PC-9 (cell line): ENCODE measurements around the gene MACROD2. TPM values are rescaled to one million over a fixed set of nuclear protein-coding genes. Genes with fewer than 3 reads are reported as not detected.

Experiments
- BruUV-seq: library from RNA; stranded (reverse); fragments of 400-500 nt; replicated peaks from 2 replicates; lab custom pipeline; 2021; lab: Mats Ljungman, UMichigan
- CTCF ChIA-PET: fragments of 300-600 bp; sonication (Branson Sonifier 250); formaldehyde crosslinking; loops from one replicate; lab custom pipeline; 2022; ENCODE audit warnings: antibody characterized with exemption; lab: Charles Lee
- POLR2A ChIA-PET: fragments of 300-600 bp; sonication (Branson Sonifier 250); formaldehyde crosslinking; loops from one replicate; lab custom pipeline; 2022; ENCODE audit warnings: antibody characterized with exemption; ENCODE audit not compliant: unreplicated experiment; lab: Charles Lee
- DNase-seq, 2 experiments: peaks; one replicate each; pipeline versions ENCODE4 v3.0.0 to v3.0.0-alpha.2; 2015 to 2022; ENCODE audit warnings: mixed read lengths in 1 of 2
- H2AFZ ChIP-seq: fragments of 200-600 bp; sonication (generic); 2 replicates; pipeline ENCODE4 v1.8.1; 2017; ENCODE audit warnings: antibody characterized with exemption
- H3F3A ChIP-seq: fragments of 200-600 bp; sonication (generic); 2 replicates; pipeline ENCODE4 v1.8.1; 2017; ENCODE audit warnings: antibody characterized with exemption, mild to moderate bottlenecking, low read depth; ENCODE audit not compliant: insufficient read depth
- H3K27ac ChIP-seq: fragments of 200-600 bp; sonication (generic); 2 replicates; pipeline ENCODE4 v1.6.1; 2016; ENCODE audit warnings: mixed run types
- H3K27me3 ChIP-seq: fragments of 200-600 bp; sonication (generic); 2 replicates; pipeline ENCODE4 v1.6.1; 2016; ENCODE audit warnings: low read depth, mixed run types; ENCODE audit not compliant: insufficient read depth
- H3K36me3 ChIP-seq: fragments of 200-600 bp; sonication (generic); 2 replicates; pipeline ENCODE4 v1.6.1; 2016; ENCODE audit warnings: low read depth, mixed run types
- H3K4me1 ChIP-seq: fragments of 200-600 bp; sonication (generic); replicated peaks from 2 replicates; pipeline ENCODE4 v1.6.1; 2016; ENCODE audit warnings: mixed run types; ENCODE audit not compliant: insufficient read depth
- H3K4me2 ChIP-seq: fragments of 200-600 bp; sonication (generic); 2 replicates; pipeline ENCODE4 v1.6.1; 2017; ENCODE audit warnings: mixed run types
- H3K4me3 ChIP-seq: fragments of 200-600 bp; sonication (generic); 2 replicates; pipeline ENCODE4 v1.6.1; 2016; ENCODE audit warnings: mixed run types
- H3K79me2 ChIP-seq: fragments of 200-600 bp; sonication (generic); 2 replicates; pipeline ENCODE4 v1.6.1; 2017; ENCODE audit warnings: low read depth, mixed run types
- H3K9me2 ChIP-seq: fragments of 200-600 bp; sonication (generic); 2 replicates; pipeline ENCODE4 v1.8.1; 2017; ENCODE audit warnings: mild to moderate bottlenecking; ENCODE audit not compliant: insufficient read depth
- H3K9me3 ChIP-seq: fragments of 200-600 bp; sonication (generic); 2 replicates; pipeline ENCODE4 v1.8.1; 2016; ENCODE audit warnings: low read depth; ENCODE audit not compliant: insufficient read depth
- H4K20me1 ChIP-seq: fragments of 200-600 bp; sonication (generic); 2 replicates; pipeline ENCODE4 v1.8.1; 2017; ENCODE audit not compliant: insufficient read depth
- CTCF ChIP-seq: fragments of 200-600 bp; sonication (generic); conservative IDR thresholded peaks from 2 replicates; pipeline ENCODE4 v1.6.1; 2017; ENCODE audit warnings: mixed run types, antibody characterized with exemption, mild to moderate bottlenecking, moderate library complexity
- EZH2 ChIP-seq: fragments of 200-600 bp; sonication (generic); IDR thresholded peaks from 2 replicates; pipeline ENCODE4 v1.8.0; 2017; ENCODE audit warnings: antibody characterized with exemption, low read depth
- intact Hi-C: fragments of 100-400 bp; cut with micrococcal nuclease; formaldehyde crosslinking; loops from one replicate; pipeline ENCODE4 v1.10.0; 2022; ENCODE audit not compliant: unreplicated experiment
- total RNA-seq: library from RNA; stranded (reverse); gene quantifications from 2 replicates; pipeline ENCODE4 v1.2.3, GENCODE V29; 2021

Gene MACROD2
- total RNA-seq, 1 experiment from 2014 or later, result 11.4 TPM

- Histone ChIP-seq H3K27ac (no peak overlapping the region), H3K4me3 (no peak overlapping the region), H3K36me3 (no peaks in the 10 kb centered on the region), H3K4me1 (peaks cover 12% of the 10 kb centered on the region), H4K20me1 (no peaks in the 10 kb centered on the region), H2AFZ (no peak overlapping the region), H3K79me2 (no peaks in the 10 kb centered on the region), H3K27me3 (no peaks in the 10 kb centered on the region), H3K4me2 (no peak overlapping the region), H3F3A (no peaks in the 10 kb centered on the region; the same call in 1 of the 2 replicates), H3K9me3 (no peaks in the 10 kb centered on the region), H3K9me2 (no peaks in the 10 kb centered on the region)
- no TSS peak for BruUV-seq
- CTCF ChIA-PET, result interaction anchor here (0.6 kb wide), 1 partner anchor 765 kb away, joined by 3 read pairs; no protein-coding TSS in a partner anchor
- intact Hi-C loops, result no loop called here
- no peak for DNase-seq
- POLR2A ChIA-PET, result no interaction called here
- no peak for TF ChIP-seq CTCF
- TF ChIP-seq EZH2, result no peak
Observed at GRCh38 chr20:14947946-14948345, 952.6 kb downstream of the MACROD2 start.

- no peak for DNase-seq
- ChIA-PET POLR2A (no interaction called here), CTCF (no interaction called here)
- Histone ChIP-seq H3K79me2 (no peaks in the 10 kb centered on the region), H2AFZ (no peak overlapping the region), H3K9me3 (no peaks in the 10 kb centered on the region), H3K27ac (no peak overlapping the region), H3K4me2 (no peak overlapping the region), H3K4me1 (peaks cover 12% of the 10 kb centered on the region), H3F3A (no peaks in the 10 kb centered on the region; the same call in 1 of the 2 replicates), H3K4me3 (no peak overlapping the region), H3K9me2 (no peaks in the 10 kb centered on the region), H3K27me3 (no peaks in the 10 kb centered on the region), H3K36me3 (no peaks in the 10 kb centered on the region), H4K20me1 (no peaks in the 10 kb centered on the region)
- intact Hi-C loops, result no loop called here
- no TSS peak for BruUV-seq
- no peak for TF ChIP-seq CTCF
- no peak for TF ChIP-seq EZH2
Observed at GRCh38 chr20:14948416-14948815, 953.1 kb downstream of the MACROD2 start.

- intact Hi-C loops, result no loop called here
- no peak for TF ChIP-seq CTCF
- TF ChIP-seq EZH2, result no peak
- no peak for DNase-seq
- Histone ChIP-seq H3K4me3 (no peak overlapping the region), H3K27ac (no peak overlapping the region), H3K4me1 (peaks cover 16% of the 10 kb centered on the region), H3K27me3 (no peaks in the 10 kb centered on the region), H3F3A (no peaks in the 10 kb centered on the region; the same call in 1 of the 2 replicates), H3K9me2 (no peaks in the 10 kb centered on the region), H2AFZ (no peak overlapping the region), H3K79me2 (no peaks in the 10 kb centered on the region), H3K36me3 (no peaks in the 10 kb centered on the region), H3K9me3 (no peaks in the 10 kb centered on the region), H4K20me1 (no peaks in the 10 kb centered on the region), H3K4me2 (no peak overlapping the region)
- BruUV-seq, result no TSS peak
- ChIA-PET POLR2A (no interaction called here), CTCF (no interaction called here)
Observed at GRCh38 chr20:14950633-14951032, 955.3 kb downstream of the MACROD2 start.
